Measurements from ENCODE around the gene ANKRD44.
"Not testable (repeated sequence)": the region's sequence is repeated elsewhere in the genome, so short reads cannot be mapped to it uniquely, and the experiment has no call there.

The ANKRD44 gene

GRCh38 chr2:197073701-197074433, 236.7 kb downstream of the ANKRD44 start:
- no peaks in the 10 kb centered on the region for H3K27me3 ChIP-seq (ENCODE audit: control insufficient read depth, insufficient read depth, low read length)
- H3K9ac ChIP-seq (ENCODE audit: low read length): no peak overlapping the region
- no peaks in the 10 kb centered on the region for H3K36me3 ChIP-seq (ENCODE audit: control insufficient read depth, insufficient read depth, low read length)
- H3K27ac ChIP-seq (ENCODE audit: low read depth, low read length): no peak overlapping the region
- no peak overlapping the region for H3K4me3 ChIP-seq (ENCODE audit: low read depth, low read length)
- no peaks in the 10 kb centered on the region for H3K4me1 ChIP-seq (ENCODE audit: control insufficient read depth, insufficient read depth, low read length)
- H3K9me3 ChIP-seq (ENCODE audit: control insufficient read depth, insufficient read depth, low read depth, low read length): no peaks in the 10 kb centered on the region

- Histone ChIP-seq H3K36me3 (ENCODE audit: control insufficient read depth, insufficient read depth, low read length) (no peaks in the 10 kb centered on the region), H3K9ac (ENCODE audit: low read length) (no peak overlapping the region), H3K27me3 (ENCODE audit: control insufficient read depth, insufficient read depth, low read length) (no peaks in the 10 kb centered on the region), H3K4me3 (ENCODE audit: low read depth, low read length) (no peak overlapping the region), H3K4me1 (ENCODE audit: control insufficient read depth, insufficient read depth, low read length) (no peaks in the 10 kb centered on the region), H3K9me3 (ENCODE audit: control insufficient read depth, insufficient read depth, low read depth, low read length) (no peaks in the 10 kb centered on the region), H3K27ac (ENCODE audit: low read depth, low read length) (no peak overlapping the region)
Observed at GRCh38 chr2:197073270-197073669, 237.3 kb downstream of the ANKRD44 start.

- no peaks in the 10 kb centered on the region for H3K27me3 ChIP-seq (ENCODE audit: control insufficient read depth, insufficient read depth, low read length)
- no peaks in the 10 kb centered on the region for H3K4me1 ChIP-seq (ENCODE audit: control insufficient read depth, insufficient read depth, low read length)
- no peak overlapping the region for H3K4me3 ChIP-seq (ENCODE audit: low read depth, low read length)
- no peak overlapping the region for H3K27ac ChIP-seq (ENCODE audit: low read depth, low read length)
- no peaks in the 10 kb centered on the region for H3K36me3 ChIP-seq (ENCODE audit: control insufficient read depth, insufficient read depth, low read length)
- no peaks in the 10 kb centered on the region for H3K9me3 ChIP-seq (ENCODE audit: control insufficient read depth, insufficient read depth, low read depth, low read length)
- H3K9ac ChIP-seq (ENCODE audit: low read length): no peak overlapping the region
Observed at GRCh38 chr2:197072533-197072932, 238.0 kb downstream of the ANKRD44 start.

- Histone ChIP-seq H3K4me1 (ENCODE audit: control insufficient read depth, insufficient read depth, low read length) (no peaks in the 10 kb centered on the region), H3K4me3 (ENCODE audit: low read depth, low read length) (no peak overlapping the region), H3K36me3 (ENCODE audit: control insufficient read depth, insufficient read depth, low read length) (no peaks in the 10 kb centered on the region), H3K27me3 (ENCODE audit: control insufficient read depth, insufficient read depth, low read length) (no peaks in the 10 kb centered on the region), H3K9ac (ENCODE audit: low read length) (no peak overlapping the region), H3K9me3 (ENCODE audit: control insufficient read depth, insufficient read depth, low read depth, low read length) (no peaks in the 10 kb centered on the region), H3K27ac (ENCODE audit: low read depth, low read length) (no peak overlapping the region)
Observed at GRCh38 chr2:197071790-197072436, 238.7 kb downstream of the ANKRD44 start.

GRCh38 chr2:197071213-197071612, 239.4 kb downstream of the ANKRD44 start:
- Histone ChIP-seq H3K9me3 (ENCODE audit: control insufficient read depth, insufficient read depth, low read depth, low read length) (no peaks in the 10 kb centered on the region), H3K27ac (ENCODE audit: low read depth, low read length) (no peak overlapping the region), H3K36me3 (ENCODE audit: control insufficient read depth, insufficient read depth, low read length) (no peaks in the 10 kb centered on the region), H3K9ac (ENCODE audit: low read length) (no peak overlapping the region), H3K4me1 (ENCODE audit: control insufficient read depth, insufficient read depth, low read length) (no peaks in the 10 kb centered on the region), H3K4me3 (ENCODE audit: low read depth, low read length) (no peak overlapping the region), H3K27me3 (ENCODE audit: control insufficient read depth, insufficient read depth, low read length) (no peaks in the 10 kb centered on the region)

DNA sequence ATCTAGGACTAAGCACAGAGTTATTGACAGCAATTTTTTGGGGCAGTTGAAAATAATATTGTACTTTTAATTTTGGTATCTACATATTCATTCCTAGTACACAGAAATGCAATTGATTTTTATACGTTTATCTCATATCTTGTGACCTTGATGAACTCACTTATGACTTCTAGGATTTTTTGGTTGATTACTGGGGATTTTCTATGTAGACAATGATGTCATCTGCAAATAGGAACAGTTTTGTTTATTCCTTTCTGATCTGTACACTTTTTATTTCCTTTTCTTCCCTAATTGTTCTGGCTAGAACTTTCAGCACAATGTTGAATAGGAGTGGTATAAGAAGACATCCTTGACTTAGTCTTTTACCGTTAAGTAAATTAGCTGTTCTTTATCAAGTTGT, 240.6 kb downstream of the ANKRD44 start:
- no peaks in the 10 kb centered on the region for H3K9me3 ChIP-seq (ENCODE audit: control insufficient read depth, insufficient read depth, low read depth, low read length)
- H3K27ac ChIP-seq (ENCODE audit: low read depth, low read length): no peak overlapping the region
- no peak overlapping the region for H3K4me3 ChIP-seq (ENCODE audit: low read depth, low read length)
- no peaks in the 10 kb centered on the region for H3K36me3 ChIP-seq (ENCODE audit: control insufficient read depth, insufficient read depth, low read length)
- H3K9ac ChIP-seq (ENCODE audit: low read length): no peak overlapping the region
- no peaks in the 10 kb centered on the region for H3K4me1 ChIP-seq (ENCODE audit: control insufficient read depth, insufficient read depth, low read length)
- no peaks in the 10 kb centered on the region for H3K27me3 ChIP-seq (ENCODE audit: control insufficient read depth, insufficient read depth, low read length)

- not testable (repeated sequence) for H3K27ac ChIP-seq (ENCODE audit: low read depth, low read length); H3K4me3 ChIP-seq (ENCODE audit: low read depth, low read length); H3K4me1 ChIP-seq (ENCODE audit: control insufficient read depth, insufficient read depth, low read length); H3K9ac ChIP-seq (ENCODE audit: low read length); H3K27me3 ChIP-seq (ENCODE audit: control insufficient read depth, insufficient read depth, low read length); H3K36me3 ChIP-seq (ENCODE audit: control insufficient read depth, insufficient read depth, low read length)
- peaks cover 12% of the 10 kb centered on the region for H3K9me3 ChIP-seq (ENCODE audit: control insufficient read depth, insufficient read depth, low read depth, low read length)
Observed at GRCh38 chr2:197062574-197062973, 248.0 kb downstream of the ANKRD44 start.

DNA sequence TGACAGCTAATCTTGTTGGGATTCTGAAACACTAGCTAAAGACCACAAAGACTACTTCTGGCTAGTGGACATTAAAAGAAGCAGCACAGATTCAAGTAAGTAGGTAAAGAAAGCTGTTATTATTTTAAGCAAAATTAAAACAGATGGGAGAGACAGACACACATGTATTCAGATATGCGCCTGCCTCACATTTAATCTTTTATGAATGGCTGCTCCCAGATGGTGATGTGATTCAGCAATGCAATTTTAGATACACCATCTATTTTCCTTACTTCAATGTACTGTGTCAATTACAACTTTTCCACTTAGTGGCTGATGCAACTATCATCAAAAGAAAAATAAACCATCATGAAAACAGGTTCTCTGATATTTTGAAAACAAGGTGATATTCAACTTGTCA, 251.1 kb downstream of the ANKRD44 start:
- H3K4me1 ChIP-seq (ENCODE audit: control insufficient read depth, insufficient read depth, low read length): no peaks in the 10 kb centered on the region
- H3K4me3 ChIP-seq (ENCODE audit: low read depth, low read length): no peak overlapping the region
- peaks cover 23% of the 10 kb centered on the region for H3K9me3 ChIP-seq (ENCODE audit: control insufficient read depth, insufficient read depth, low read depth, low read length)
- H3K9ac ChIP-seq (ENCODE audit: low read length): no peak overlapping the region
- no peaks in the 10 kb centered on the region for H3K27me3 ChIP-seq (ENCODE audit: control insufficient read depth, insufficient read depth, low read length)
- H3K27ac ChIP-seq (ENCODE audit: low read depth, low read length): no peak overlapping the region
- no peaks in the 10 kb centered on the region for H3K36me3 ChIP-seq (ENCODE audit: control insufficient read depth, insufficient read depth, low read length)

- no peaks in the 10 kb centered on the region for H3K4me1 ChIP-seq (ENCODE audit: control insufficient read depth, insufficient read depth, low read length)
- no peak overlapping the region for H3K27ac ChIP-seq (ENCODE audit: low read depth, low read length)
- no peaks in the 10 kb centered on the region for H3K27me3 ChIP-seq (ENCODE audit: control insufficient read depth, insufficient read depth, low read length)
- no peak overlapping the region for H3K9ac ChIP-seq (ENCODE audit: low read length)
- H3K4me3 ChIP-seq (ENCODE audit: low read depth, low read length): no peak overlapping the region
- peaks cover 23% of the 10 kb centered on the region for H3K9me3 ChIP-seq (ENCODE audit: control insufficient read depth, insufficient read depth, low read depth, low read length)
- H3K36me3 ChIP-seq (ENCODE audit: control insufficient read depth, insufficient read depth, low read length): no peaks in the 10 kb centered on the region
Observed at GRCh38 chr2:197058777-197059300, 251.7 kb downstream of the ANKRD44 start.

GRCh38 chr2:197057959-197058358, 252.6 kb downstream of the ANKRD44 start:
- Histone ChIP-seq H3K9ac (ENCODE audit: low read length) (no peak overlapping the region), H3K36me3 (ENCODE audit: control insufficient read depth, insufficient read depth, low read length) (no peaks in the 10 kb centered on the region), H3K27me3 (ENCODE audit: control insufficient read depth, insufficient read depth, low read length) (no peaks in the 10 kb centered on the region), H3K9me3 (ENCODE audit: control insufficient read depth, insufficient read depth, low read depth, low read length) (peaks cover 23% of the 10 kb centered on the region), H3K27ac (ENCODE audit: low read depth, low read length) (no peak overlapping the region), H3K4me1 (ENCODE audit: control insufficient read depth, insufficient read depth, low read length) (no peaks in the 10 kb centered on the region), H3K4me3 (ENCODE audit: low read depth, low read length) (no peak overlapping the region)

DNA sequence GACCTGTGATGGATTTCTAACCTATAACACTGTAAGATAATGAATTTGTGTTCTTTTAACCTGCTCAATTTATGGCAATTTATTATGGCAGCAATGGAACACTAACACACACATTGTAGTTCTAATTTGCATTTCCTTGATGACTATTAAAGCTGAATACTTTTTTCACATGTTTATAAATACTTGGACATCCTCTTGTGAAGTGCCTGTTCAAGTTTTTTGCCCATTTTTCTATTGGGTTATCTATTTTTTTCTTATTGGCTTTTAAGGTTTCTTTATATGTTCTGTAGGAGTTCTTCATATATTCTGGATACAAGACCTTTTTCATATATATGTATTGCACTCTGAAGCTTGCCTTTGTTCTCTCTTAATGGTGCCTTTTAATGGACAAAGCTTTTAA, 255.5 kb downstream of the ANKRD44 start:
- no peak overlapping the region for H3K4me3 ChIP-seq (ENCODE audit: low read depth, low read length)
- H3K9ac ChIP-seq (ENCODE audit: low read length): no peak overlapping the region
- no peaks in the 10 kb centered on the region for H3K4me1 ChIP-seq (ENCODE audit: control insufficient read depth, insufficient read depth, low read length)
- peaks cover 11% of the 10 kb centered on the region for H3K9me3 ChIP-seq (ENCODE audit: control insufficient read depth, insufficient read depth, low read depth, low read length)
- H3K27me3 ChIP-seq (ENCODE audit: control insufficient read depth, insufficient read depth, low read length): no peaks in the 10 kb centered on the region
- no peaks in the 10 kb centered on the region for H3K36me3 ChIP-seq (ENCODE audit: control insufficient read depth, insufficient read depth, low read length)
- no peak overlapping the region for H3K27ac ChIP-seq (ENCODE audit: low read depth, low read length)

Data from HUES6 (cell line).